GOT3 (cell line): Measurements from ENCODE around the gene MSMB.
"Not testable (repeated sequence)": the region's sequence is repeated elsewhere in the genome, so short reads cannot be mapped to it uniquely, and the experiment has no call there.

ENCODE experiments used
- DNase-seq: peaks from one replicate; lab custom pipeline; 2025; ENCODE audit warnings: mixed read lengths; lab: John Stamatoyannopoulos, UW

Gene MSMB, protein sequence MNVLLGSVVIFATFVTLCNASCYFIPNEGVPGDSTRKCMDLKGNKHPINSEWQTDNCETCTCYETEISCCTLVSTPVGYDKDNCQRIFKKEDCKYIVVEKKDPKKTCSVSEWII

GRCh38 chr10:46046261-46046660, at the start of gene MSMB:
TSS of gene MSMB (minus strand) at chr10:46046269. CDS start at chr10:46046237, 32 bp downstream.
- DNase-seq, result no peak

GRCh38 chr10:46094931-46095750, 49.1 kb upstream of the MSMB start:
- DNase-seq, result no peak

DNA sequence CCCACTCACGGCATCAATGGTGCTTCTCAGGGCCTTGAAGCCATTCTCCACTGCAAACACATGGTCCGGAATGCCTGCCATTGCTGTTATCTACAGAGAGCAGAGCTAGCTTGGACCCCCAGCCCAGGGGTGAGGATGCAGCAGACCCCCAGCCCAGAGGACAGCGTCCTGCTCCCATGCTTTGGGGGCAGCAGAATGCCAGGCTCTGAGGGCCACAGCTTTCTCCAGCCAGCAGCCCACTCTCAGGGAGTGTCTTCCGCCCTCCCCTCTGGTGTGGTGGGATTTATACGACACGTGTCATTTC, 48.1 kb upstream of the MSMB start:
- DNase-seq, result no peak

- not testable (repeated sequence) for DNase-seq
These were observed 47.5 kb upstream of the MSMB start for GRCh38 chr10:46093316-46094196.

DNA sequence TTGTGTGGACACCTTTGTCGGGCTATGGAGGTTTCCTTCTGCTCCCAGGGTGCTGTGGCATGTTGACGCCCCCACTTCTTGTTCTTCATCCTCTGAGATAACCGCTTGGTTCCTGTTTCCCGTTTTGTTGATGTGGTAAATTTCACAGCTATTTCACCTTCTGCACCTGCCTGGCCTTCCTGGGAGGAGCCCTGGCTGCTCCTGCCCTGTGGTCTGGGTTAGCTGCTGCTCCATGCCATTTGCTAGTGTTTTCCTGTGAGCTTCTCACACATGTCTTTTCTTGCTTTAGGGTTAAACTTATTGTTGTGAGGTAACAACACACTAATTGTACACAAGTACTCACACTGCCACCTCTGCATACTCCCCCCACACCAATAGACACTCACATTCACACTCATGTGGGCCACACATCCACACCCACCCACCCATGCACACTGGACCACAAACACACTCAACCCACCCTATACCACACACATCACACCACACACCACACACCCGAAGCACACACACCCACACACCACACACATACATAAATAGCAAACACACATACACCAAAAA, 46.5 kb upstream of the MSMB start:
- no peak for DNase-seq

- no peak for DNase-seq
These were observed 45.9 kb upstream of the MSMB start for GRCh38 chr10:46091828-46092523.

GRCh38 chr10:46091080-46091827, 45.2 kb upstream of the MSMB start:
- no peak for DNase-seq

- no peak for DNase-seq
These were observed 44.3 kb upstream of the MSMB start for GRCh38 chr10:46090258-46090812.

GRCh38 chr10:46087381-46087780, 41.3 kb upstream of the MSMB start:
- DNase-seq, result not testable (repeated sequence)

GRCh38 chr10:46084321-46085165, 38.5 kb upstream of the MSMB start:
- no peak for DNase-seq

GRCh38 chr10:46080886-46081285, 34.8 kb upstream of the MSMB start:
- no peak for DNase-seq

DNA sequence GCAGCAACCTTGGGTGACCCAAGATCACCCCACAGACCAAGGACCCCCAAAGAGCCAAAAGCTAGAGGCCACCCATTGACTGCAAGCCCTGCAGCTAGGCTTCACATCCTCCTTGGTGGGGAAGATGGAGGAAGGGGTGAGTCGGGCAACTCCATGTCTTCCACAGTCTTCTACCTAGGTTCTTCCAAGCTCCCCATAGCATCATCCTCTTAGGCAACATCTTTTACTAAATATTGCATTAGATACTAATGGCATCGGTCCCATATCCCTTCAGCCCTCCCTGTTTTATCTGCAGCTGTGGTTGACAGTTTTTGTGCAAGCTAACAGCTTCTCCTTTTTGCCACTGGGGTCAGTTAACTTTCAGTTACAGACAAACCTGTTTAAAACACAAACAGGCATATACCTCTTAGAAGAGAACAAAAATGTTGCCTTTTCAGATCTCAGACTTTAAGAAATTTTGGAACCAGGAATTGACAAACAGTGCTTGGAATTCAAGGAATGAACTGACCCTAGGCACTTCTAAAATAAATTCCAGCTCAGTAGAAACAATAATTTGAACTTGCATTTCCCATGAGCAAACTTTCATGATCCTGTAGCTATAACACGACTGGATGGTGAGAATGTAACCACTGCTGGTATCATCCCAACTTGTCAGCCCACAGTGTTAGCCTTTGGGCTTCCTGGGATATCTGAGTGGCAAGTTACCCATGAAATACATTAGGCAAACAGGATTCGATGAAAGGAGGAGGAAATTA, 33.9 kb upstream of the MSMB start:
- no peak for DNase-seq

- DNase-seq, result no peak
These were observed 31.8 kb upstream of the MSMB start for GRCh38 chr10:46077731-46078413.

DNA sequence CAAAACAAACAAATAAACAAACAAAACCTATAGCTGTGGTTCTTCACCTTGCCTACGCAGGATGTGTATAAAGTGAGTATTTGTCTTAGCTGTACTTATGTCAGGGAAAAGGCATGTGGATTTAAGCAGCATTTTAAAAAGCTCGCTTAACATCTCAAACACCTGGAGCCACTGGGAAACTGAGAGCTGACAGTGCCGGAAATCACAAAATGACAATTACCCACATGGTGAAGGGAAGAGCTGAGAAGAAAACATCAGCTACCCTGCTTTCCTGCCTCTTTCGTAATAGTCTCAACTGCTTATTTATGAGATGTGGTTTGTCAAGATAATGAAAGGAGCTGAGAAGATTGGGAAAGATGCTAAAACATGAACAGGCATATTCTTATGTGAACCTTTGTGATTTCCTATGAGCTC, 31.1 kb upstream of the MSMB start:
- no peak for DNase-seq

DNA sequence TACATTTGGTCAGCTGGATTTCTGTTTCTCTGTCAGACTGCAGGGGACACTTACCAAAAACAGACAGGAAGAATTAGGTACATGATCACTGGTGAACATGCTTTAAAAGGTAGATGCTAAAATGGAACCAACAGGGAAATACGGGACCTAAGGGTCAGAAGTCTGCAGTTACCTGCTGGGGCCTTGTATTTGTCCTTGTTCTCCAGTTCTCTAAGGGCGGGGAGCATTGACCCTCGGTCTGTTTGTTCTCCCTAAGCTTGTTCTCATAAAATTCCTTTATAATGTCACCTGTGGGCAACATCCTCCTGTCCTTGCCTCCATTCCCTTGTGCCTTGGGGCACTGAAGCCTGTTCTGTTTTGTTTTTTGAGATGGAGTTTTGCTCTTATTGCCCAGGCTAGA, 29.8 kb upstream of the MSMB start:
- DNase-seq, result no peak

DNA sequence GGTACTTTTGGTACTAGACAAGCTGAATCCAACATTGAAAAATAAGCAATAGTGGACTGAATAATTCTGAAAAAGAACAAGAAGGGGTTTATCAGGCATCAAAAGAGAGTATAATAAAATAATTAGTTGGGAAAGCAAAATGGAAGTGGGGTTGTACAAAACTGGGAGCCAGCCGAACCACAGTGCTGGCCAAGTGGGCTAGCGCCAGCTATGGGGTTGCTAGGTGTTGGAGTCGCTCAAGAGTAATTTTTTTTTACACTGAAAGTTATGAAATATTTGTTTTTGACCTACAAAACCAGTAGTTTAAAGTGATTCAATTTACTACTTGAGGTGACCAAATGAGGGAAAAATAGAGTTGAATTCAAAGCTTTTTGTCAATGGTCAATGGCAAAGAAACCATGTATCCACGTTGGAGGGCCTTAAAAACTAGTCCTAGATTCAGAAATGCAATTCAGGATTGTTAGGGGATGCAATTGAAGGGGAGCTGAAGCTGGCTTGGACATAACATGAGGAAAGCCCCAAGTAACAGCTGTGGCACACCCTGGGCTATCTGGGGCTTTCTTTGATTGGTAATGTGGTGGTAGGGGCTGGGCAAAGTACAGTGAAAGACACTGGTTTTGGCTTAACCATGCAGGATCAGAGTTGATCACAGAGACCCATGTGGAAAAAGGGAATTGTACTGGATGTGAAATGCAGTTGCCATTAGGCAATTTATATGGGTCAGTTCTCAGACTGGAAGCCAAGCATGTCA, 28.3 kb upstream of the MSMB start:
- DNase-seq, result no peak

- DNase-seq, result no peak
These were observed 27.5 kb upstream of the MSMB start for GRCh38 chr10:46073564-46073963.

DNA sequence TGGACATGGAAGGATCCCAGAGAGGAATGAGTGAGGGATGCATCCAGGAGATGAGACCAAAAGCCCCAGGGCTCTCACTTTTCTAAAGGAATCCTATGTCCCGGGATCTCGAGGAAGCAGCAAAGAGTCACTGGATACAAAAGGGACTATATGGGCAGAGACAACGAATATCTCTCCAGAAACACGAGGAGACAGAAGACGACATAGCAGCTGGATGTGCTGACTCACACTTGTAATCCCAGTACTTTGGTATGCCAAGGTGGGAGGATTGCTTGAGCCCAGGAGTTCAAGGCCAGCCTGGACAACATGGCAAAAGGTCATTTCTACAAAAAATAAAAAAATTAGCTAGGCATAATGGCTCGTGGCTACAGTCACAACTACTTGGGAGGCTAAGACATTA, 24.7 kb upstream of the MSMB start:
- no peak for DNase-seq
